GM23338 (cell line): ENCODE data around the gene CRYL1.

Source experiments
- CREB1 ChIP-seq: fragments of 250-450 bp; sonication (Bioruptor Pico); IDR thresholded peaks from 2 replicates; pipeline ENCODE4 v1.5.0; 2020; ENCODE audit warnings: low read depth, mild to moderate bottlenecking, moderate library complexity
- EZH2 ChIP-seq: fragments of 200-600 bp; sonication (generic); IDR thresholded peaks from one replicate; pipeline ENCODE4 v1.8.0; 2017; ENCODE audit warnings: antibody characterized with exemption, mild to moderate bottlenecking, low read depth; ENCODE audit not compliant: unreplicated experiment
- EZH2phosphoT487 ChIP-seq: fragments of 200-600 bp; sonication (generic); IDR thresholded peaks from one replicate; pipeline ENCODE4 v1.8.1; 2018; ENCODE audit warnings: antibody characterized with exemption; ENCODE audit not compliant: unreplicated experiment
- TF ChIP-seq, protein P1 (sequence below), 2 experiments: fragments of 200-600 bp in 1 of 2; sonication (generic) in 1 of 2; conservative IDR thresholded peaks; 2 replicates each; pipeline versions ENCODE4 v1.5.1 to v1.6.1; 2016 to 2017; ENCODE audit warnings: antibody characterized with exemption in 2 of 2, low read depth in 2 of 2, mild to moderate bottlenecking in 2 of 2, moderate library complexity in 1 of 2

DNA sequence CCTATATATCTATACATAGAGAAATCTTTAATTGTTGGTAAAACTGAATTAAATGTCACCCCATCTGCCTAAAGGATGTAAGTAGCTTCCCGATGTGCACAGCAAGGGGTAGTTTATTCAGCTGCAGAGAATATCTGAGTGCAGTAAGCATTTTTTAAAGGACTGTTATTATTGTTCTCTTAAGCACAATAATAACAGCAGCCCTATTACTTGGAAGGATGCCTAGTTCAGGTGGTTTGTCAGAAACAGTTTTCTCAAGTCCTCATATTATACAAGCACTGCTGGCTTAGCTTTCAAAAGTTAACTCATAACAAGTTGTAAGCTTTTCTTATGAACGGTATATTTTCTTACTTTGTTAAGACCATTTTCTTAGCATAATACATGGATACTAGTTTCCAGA lies 142.6 kb downstream of the CRYL1 start:
- TF ChIP-seq, protein P1, sequence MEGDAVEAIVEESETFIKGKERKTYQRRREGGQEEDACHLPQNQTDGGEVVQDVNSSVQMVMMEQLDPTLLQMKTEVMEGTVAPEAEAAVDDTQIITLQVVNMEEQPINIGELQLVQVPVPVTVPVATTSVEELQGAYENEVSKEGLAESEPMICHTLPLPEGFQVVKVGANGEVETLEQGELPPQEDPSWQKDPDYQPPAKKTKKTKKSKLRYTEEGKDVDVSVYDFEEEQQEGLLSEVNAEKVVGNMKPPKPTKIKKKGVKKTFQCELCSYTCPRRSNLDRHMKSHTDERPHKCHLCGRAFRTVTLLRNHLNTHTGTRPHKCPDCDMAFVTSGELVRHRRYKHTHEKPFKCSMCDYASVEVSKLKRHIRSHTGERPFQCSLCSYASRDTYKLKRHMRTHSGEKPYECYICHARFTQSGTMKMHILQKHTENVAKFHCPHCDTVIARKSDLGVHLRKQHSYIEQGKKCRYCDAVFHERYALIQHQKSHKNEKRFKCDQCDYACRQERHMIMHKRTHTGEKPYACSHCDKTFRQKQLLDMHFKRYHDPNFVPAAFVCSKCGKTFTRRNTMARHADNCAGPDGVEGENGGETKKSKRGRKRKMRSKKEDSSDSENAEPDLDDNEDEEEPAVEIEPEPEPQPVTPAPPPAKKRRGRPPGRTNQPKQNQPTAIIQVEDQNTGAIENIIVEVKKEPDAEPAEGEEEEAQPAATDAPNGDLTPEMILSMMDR (conservative IDR thresholded peaks at IDR 0.05; ENCODE audit: low read depth in 2 of 2) = no peak
- no peak for TF ChIP-seq EZH2
- TF ChIP-seq CREB1 (CRISPR knock-in tag) = no peak
- no peak for TF ChIP-seq EZH2phosphoT487
